Measurements from ENCODE around the gene XPO6.

DNA sequence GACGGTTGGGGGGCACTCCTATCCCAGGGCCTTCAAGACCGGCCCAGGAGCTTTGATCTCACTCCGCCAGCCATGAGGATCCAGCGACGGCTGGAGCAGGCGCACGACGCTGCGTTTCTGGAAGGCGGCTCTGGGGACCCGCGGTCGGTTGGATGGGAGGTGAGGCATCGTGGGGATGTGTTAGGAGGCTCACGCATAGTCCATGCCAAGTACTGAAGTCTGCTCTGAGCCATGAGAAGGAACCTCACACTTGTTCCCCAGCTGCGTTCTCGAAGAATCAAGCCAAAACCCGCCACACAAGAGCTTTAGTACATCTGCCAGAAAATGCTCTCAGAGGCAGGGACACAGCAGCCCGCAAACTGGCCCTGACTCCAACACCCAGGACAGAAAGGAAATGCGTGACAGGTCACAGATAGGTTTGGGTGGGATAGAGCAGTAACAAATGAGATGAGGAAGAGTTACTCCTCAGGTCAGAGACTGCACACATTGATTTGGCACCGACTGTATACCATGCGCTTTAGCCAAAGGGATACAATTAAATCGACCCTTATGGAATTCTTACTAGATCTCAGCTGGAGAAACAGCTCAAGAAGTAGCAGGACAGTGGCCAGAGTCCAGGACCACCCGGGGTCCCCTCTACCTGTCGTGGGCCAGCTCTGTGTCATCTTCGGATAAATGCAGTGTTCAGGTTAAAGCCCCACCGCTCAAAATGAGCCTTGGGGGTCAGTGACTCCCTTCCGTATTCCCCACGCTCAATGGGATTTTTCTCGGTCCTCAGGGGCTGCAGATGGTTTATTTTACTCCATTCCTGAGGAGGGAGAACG, 141.6 kb downstream of the XPO6 start:
- TF ChIP-seq, protein P1, sequence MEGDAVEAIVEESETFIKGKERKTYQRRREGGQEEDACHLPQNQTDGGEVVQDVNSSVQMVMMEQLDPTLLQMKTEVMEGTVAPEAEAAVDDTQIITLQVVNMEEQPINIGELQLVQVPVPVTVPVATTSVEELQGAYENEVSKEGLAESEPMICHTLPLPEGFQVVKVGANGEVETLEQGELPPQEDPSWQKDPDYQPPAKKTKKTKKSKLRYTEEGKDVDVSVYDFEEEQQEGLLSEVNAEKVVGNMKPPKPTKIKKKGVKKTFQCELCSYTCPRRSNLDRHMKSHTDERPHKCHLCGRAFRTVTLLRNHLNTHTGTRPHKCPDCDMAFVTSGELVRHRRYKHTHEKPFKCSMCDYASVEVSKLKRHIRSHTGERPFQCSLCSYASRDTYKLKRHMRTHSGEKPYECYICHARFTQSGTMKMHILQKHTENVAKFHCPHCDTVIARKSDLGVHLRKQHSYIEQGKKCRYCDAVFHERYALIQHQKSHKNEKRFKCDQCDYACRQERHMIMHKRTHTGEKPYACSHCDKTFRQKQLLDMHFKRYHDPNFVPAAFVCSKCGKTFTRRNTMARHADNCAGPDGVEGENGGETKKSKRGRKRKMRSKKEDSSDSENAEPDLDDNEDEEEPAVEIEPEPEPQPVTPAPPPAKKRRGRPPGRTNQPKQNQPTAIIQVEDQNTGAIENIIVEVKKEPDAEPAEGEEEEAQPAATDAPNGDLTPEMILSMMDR (IDR thresholded peaks at IDR 0.05): no peak
- no peak for TF ChIP-seq POLR2A (IDR thresholded peaks at IDR 0.05)
